ENCODE data around the gene EPGN.

Gene EPGN, protein sequence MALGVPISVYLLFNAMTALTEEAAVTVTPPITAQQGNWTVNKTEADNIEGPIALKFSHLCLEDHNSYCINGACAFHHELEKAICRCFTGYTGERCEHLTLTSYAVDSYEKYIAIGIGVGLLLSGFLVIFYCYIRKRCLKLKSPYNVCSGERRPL

DNA sequence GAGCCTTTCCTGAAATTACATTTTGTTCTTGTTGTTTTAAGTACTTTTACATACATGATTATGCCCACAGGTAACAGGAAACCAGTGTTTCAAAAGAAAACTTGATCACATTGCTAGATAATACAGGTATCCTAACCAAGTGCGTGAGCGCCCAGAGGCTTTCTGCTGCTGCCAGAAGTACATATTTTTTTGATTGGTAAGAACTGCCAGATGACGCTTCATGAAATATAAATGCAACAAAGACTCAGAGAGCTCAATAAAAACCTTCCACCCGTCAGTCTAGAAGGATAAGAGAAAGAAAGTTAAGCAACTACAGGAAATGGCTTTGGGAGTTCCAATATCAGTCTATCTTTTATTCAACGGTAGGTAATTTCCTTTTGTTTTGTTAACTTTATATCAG, at the start of gene EPGN:
TSS of gene EPGN (plus strand) at position 256 of the 400 bp plus-strand sequence. CDS start at position 320, 64 bp downstream.
- peak within 1 kb of the TSS; percentile 12 to 32 for H3K4me3 Mint-ChIP-seq
- ATAC-seq (no peak), DNase-seq (no peak)
- no peaks in the 10 kb centered on the region for H3K27me3 Mint-ChIP-seq
- H3K9me3 Mint-ChIP-seq, result no peaks in the 10 kb centered on the region
- H3K4me1 Mint-ChIP-seq, result peaks cover 6% of the 10 kb centered on the region
- H3K27ac Mint-ChIP-seq, result peak within 1 kb of the TSS in 1 of 2 donors; percentile 77

- no peaks in the 10 kb centered on the region for H3K4me1 Mint-ChIP-seq
- DNase-seq, result no peak
Measured at GRCh38 chr4:74258963-74259362, 49.3 kb upstream of the EPGN start.

GRCh38 chr4:74260036-74260435, 48.2 kb upstream of the EPGN start:
- DNase-seq, result no peak
- H3K4me3 Mint-ChIP-seq, result no peak overlapping the region
- H3K4me1 Mint-ChIP-seq, result no peaks in the 10 kb centered on the region
- no peak for ATAC-seq
- H3K9me3 Mint-ChIP-seq, result no peaks in the 10 kb centered on the region
- H3K27ac Mint-ChIP-seq, result no peak overlapping the region
- no peaks in the 10 kb centered on the region for H3K27me3 Mint-ChIP-seq

More at GRCh38 chr4:74258963-74259362, 49.3 kb upstream of the EPGN start:
- H3K9me3 Mint-ChIP-seq, result peaks cover under 1 to 2% of the 10 kb centered on the region in 2 donors
- no peak for ATAC-seq
- H3K4me3 Mint-ChIP-seq, result no peak overlapping the region
- H3K27ac Mint-ChIP-seq, result no peak overlapping the region
- no peaks in the 10 kb centered on the region for H3K27me3 Mint-ChIP-seq

- Mint-ChIP-seq H3K4me1 (peaks cover 3% of the 10 kb centered on the region), H3K9me3 (no peaks in the 10 kb centered on the region), H3K27ac (no peak overlapping the region), H3K27me3 (no peaks in the 10 kb centered on the region), H3K4me3 (no peak overlapping the region)
- no peak for DNase-seq
- no peak for ATAC-seq
Measured at GRCh38 chr4:74262522-74262921, 45.7 kb upstream of the EPGN start.

DNA sequence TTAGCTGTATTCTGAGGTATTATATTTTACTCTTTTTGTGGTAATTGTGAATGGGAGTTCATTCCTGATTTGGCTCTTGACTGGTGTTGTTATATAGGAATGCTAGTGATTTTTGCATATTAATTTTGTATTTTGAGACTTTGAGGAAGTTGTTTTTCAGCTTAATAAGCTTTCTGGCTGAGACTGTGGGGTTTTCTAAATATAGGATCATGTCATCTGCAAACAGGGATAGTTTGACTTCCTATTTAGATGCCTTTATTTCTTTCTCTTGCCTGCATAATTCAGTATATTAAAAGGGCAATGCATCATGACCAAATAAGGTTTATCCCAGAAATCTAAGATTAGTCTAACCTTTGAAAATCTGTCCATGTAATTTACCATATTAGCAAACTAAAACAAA, 44.7 kb upstream of the EPGN start:
- ATAC-seq (no peak), DNase-seq (no peak)
- no peak overlapping the region for H3K4me3 Mint-ChIP-seq
- no peaks in the 10 kb centered on the region for H3K9me3 Mint-ChIP-seq
- H3K4me1 Mint-ChIP-seq, result peaks cover 13% of the 10 kb centered on the region
- no peaks in the 10 kb centered on the region for H3K27me3 Mint-ChIP-seq
- no peak overlapping the region for H3K27ac Mint-ChIP-seq

DNA sequence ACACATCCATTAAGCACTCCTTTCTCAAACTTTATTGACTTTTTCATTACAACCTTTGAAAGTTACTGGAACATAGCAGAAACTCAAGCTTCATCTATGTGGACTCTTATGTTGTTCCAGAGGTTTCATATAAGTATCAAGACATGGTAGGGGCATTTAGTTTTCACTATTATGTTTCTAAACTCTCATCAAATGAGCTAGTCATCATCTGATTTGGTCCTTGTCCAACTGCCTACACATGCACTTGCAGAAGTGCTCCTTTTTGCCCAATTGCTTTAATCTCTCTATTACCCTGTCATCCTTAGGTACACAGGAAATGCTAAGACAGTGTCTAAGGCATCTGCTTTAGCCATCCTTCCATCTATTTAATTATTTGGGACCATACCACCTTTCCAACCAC, 42.2 kb upstream of the EPGN start:
- Mint-ChIP-seq H3K4me1 (peaks cover 13% of the 10 kb centered on the region), H3K27me3 (no peaks in the 10 kb centered on the region), H3K9me3 (no peaks in the 10 kb centered on the region), H3K4me3 (no peak overlapping the region), H3K27ac (no peak overlapping the region)
- DNase-seq, result no peak
- ATAC-seq, result no peak

DNA sequence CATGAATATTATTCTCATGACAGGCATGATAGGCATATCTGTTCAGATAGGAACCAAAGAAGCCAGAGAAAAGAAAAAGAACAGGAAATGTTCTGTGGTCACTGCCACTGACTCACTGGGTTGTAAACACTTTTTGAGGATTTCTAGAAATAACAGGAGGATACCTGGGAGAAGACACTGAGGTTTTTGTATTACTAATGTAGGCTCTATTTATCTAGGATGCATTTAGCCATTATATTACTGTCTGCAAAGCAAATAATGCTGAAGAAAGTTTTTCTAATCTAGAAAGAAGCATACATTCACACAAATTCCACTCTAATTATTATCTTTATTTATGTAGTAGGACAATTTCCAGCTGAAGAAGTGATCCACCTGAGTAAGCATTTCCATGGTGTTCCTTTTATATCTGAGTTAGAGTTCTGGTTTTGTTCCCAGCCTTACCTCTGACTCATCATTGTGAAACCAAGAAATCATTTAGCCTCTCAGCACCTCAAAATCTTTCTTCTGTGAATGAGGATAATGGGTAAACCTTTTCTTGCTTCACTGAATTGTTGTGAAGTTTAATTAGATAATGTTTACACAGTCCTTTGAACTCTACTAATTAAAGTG, 40.2 kb upstream of the EPGN start:
- no peaks in the 10 kb centered on the region for H3K9me3 Mint-ChIP-seq
- DNase-seq (no peak), ATAC-seq (no peak)
- no peak overlapping the region for H3K27ac Mint-ChIP-seq
- peaks cover 13% of the 10 kb centered on the region for H3K4me1 Mint-ChIP-seq
- H3K27me3 Mint-ChIP-seq, result no peaks in the 10 kb centered on the region
- H3K4me3 Mint-ChIP-seq, result no peak overlapping the region

- H3K9me3 Mint-ChIP-seq, result no peaks in the 10 kb centered on the region
- H3K4me3 Mint-ChIP-seq, result no peak overlapping the region
- ATAC-seq, result no peak
- H3K27me3 Mint-ChIP-seq, result no peaks in the 10 kb centered on the region
- no peak overlapping the region for H3K27ac Mint-ChIP-seq
- DNase-seq, result no peak
- H3K4me1 Mint-ChIP-seq, result peaks cover 13% of the 10 kb centered on the region
Measured at GRCh38 chr4:74268643-74269042, 39.6 kb upstream of the EPGN start.

DNA sequence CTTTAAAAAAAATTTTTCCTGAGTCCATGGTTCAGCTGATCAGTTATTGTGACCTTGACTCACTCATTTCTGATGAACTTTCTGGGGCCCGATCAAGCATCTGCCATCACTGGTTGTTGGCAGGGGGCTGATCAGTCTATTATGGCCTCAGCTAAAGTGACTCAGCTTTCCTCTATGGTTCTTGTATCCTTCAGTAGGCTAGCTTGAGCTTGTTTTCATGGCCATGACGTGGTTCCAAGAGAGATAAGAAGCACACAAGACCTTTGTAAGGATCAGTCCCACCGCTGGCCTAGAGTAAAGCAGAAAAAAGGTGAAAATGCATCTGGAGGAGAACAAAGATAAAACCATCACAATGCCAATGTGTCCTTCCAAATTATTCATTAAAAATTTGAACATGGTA, 29.8 kb upstream of the EPGN start:
- Mint-ChIP-seq H3K4me3 (no peak overlapping the region), H3K4me1 (no peaks in the 10 kb centered on the region), H3K27ac (no peak overlapping the region), H3K9me3 (no peaks in the 10 kb centered on the region), H3K27me3 (no peaks in the 10 kb centered on the region)
- ATAC-seq (no peak), DNase-seq (no peak)

- DNase-seq (no peak), ATAC-seq (no peak)
- no peaks in the 10 kb centered on the region for H3K9me3 Mint-ChIP-seq
- no peaks in the 10 kb centered on the region for H3K27me3 Mint-ChIP-seq
- H3K4me3 Mint-ChIP-seq, result no peak overlapping the region
- no peak overlapping the region for H3K27ac Mint-ChIP-seq
- H3K4me1 Mint-ChIP-seq, result no peaks in the 10 kb centered on the region
Measured at GRCh38 chr4:74279716-74280115, 28.6 kb upstream of the EPGN start.

DNA sequence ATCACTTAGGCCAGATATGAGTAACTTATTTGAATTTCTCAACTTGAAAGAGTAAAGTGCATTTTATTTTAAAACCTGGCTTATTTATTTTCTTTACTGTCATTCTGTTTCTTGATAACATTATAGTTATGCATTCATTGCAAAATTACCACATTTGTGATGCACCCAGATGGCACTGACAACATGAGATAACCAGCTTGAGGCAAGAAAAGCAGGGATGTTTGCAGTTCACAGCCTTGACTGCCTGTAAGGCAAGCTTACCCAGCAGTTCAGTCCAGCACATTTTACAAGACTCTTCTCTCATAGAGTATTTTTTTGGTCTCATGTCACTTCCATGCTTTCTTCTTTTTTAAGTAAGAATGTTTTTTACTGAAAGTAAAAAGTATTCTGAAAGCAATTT, 25.3 kb upstream of the EPGN start:
- Mint-ChIP-seq H3K27me3 (no peaks in the 10 kb centered on the region), H3K9me3 (no peaks in the 10 kb centered on the region), H3K4me3 (no peak overlapping the region), H3K4me1 (no peaks in the 10 kb centered on the region), H3K27ac (no peak overlapping the region)
- DNase-seq, result no peak
- no peak for ATAC-seq

DNA sequence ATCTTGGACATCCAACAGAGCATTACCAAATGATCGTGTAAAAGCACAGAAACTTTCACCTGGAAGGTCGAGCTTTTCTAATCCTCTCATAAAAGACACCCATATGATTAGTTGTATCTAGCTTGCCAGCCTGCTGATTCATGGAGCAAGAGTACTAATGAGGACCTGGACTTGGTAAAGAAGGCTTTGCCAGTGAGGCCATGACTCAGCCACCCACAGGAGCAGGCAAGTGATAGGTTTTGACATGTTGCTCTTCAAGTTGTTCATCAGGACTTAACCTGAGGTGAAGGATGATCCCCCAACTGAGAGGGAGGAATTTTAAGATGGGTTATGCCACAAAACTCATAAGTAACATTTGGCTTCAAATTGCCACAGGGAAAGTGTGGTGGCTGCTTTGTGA, 24.7 kb upstream of the EPGN start:
- H3K27me3 Mint-ChIP-seq, result no peaks in the 10 kb centered on the region
- ATAC-seq (no peak), DNase-seq (no peak)
- no peaks in the 10 kb centered on the region for H3K9me3 Mint-ChIP-seq
- H3K27ac Mint-ChIP-seq, result no peak overlapping the region
- H3K4me3 Mint-ChIP-seq, result no peak overlapping the region
- H3K4me1 Mint-ChIP-seq, result no peaks in the 10 kb centered on the region

DNA sequence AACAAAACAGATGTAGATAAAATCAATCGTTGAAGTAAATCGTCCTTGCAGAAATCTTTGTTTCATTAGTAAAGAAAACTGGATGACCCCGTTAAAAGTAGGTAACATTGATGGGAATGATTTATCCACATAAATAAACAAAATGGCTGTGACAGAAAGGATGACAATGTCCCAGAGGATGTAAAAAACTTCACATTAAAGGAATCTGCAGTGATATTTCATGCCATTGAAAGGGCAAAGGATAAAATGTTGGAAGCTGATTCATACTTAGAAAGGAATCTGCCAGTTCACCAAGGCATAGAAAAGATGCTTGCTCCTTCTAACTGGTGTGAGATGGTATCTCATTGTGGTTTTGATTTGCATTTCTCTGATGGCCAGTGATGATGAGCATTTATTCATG, 24.2 kb upstream of the EPGN start:
- DNase-seq, result no peak
- Mint-ChIP-seq H3K27ac (no peak overlapping the region), H3K27me3 (no peaks in the 10 kb centered on the region), H3K4me1 (no peaks in the 10 kb centered on the region), H3K4me3 (no peak overlapping the region), H3K9me3 (peaks cover 0 to under 1% of the 10 kb centered on the region in 2 donors)
- no peak for ATAC-seq

- Mint-ChIP-seq H3K9me3 (peaks cover 0 to 9% of the 10 kb centered on the region in 2 donors), H3K4me3 (no peak overlapping the region), H3K27me3 (no peaks in the 10 kb centered on the region), H3K4me1 (no peaks in the 10 kb centered on the region), H3K27ac (no peak overlapping the region)
- no peak for DNase-seq
- no peak for ATAC-seq
Measured at GRCh38 chr4:74287164-74287563, 21.1 kb upstream of the EPGN start.

GRCh38 chr4:74287791-74288190, 20.5 kb upstream of the EPGN start:
- DNase-seq (no peak), ATAC-seq (no peak)
- Mint-ChIP-seq H3K4me3 (no peak overlapping the region), H3K27me3 (no peaks in the 10 kb centered on the region), H3K9me3 (peaks cover 0 to 9% of the 10 kb centered on the region in 2 donors), H3K4me1 (no peaks in the 10 kb centered on the region), H3K27ac (no peak overlapping the region)

DNA sequence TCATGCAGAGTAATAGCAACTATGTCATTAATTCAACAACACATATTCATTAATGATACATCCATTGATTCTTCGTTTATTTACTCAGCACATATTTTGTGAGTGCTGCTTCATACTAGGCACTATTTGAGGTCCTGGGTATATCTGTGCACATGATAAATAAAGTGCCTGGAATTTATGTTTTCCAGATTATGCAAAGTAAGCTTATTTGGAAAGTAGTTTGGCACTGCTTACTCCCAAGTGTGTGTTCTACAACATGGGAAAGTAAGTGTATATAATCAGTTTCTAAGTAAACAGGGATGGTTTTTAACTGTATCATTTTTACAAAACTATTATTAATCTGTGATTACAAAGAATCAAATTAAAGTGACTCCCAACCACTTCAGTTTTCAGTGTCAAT, 16.8 kb upstream of the EPGN start:
- DNase-seq, result no peak
- no peaks in the 10 kb centered on the region for H3K27me3 Mint-ChIP-seq
- H3K9me3 Mint-ChIP-seq, result peaks cover 0 to 9% of the 10 kb centered on the region in 2 donors
- no peak overlapping the region for H3K4me3 Mint-ChIP-seq
- no peak for ATAC-seq
- no peak overlapping the region for H3K27ac Mint-ChIP-seq
- H3K4me1 Mint-ChIP-seq, result no peaks in the 10 kb centered on the region

Measured in stimulated activated naive CD8-positive, alpha-beta T cell treated with anti-CD3 and anti-CD28 coated beads, Interleukin-15, amount 100 ng/mL, for 72 hours (primary cell).